Measurements from ENCODE around the gene HES4. TPM values are rescaled to one million over a fixed set of nuclear protein-coding genes. Genes with fewer than 3 reads are reported as not detected.

Gene HES4
- total RNA-seq, 1 donor from 2014 or later, result 75.0 TPM

- Mint-ChIP-seq H3K36me3 (ENCODE audit: unreplicated experiment) (peaks cover 4% of the 10 kb centered on the region), H3K4me1 (ENCODE audit: unreplicated experiment) (peaks cover 13% of the 10 kb centered on the region), H3K27me3 (ENCODE audit: unreplicated experiment) (no peaks in the 10 kb centered on the region), H3K9me3 (ENCODE audit: unreplicated experiment) (no peaks in the 10 kb centered on the region), H3K27ac (ENCODE audit: unreplicated experiment) (peak within 1 kb of the TSS; percentile 62), H3K4me3 (ENCODE audit: unreplicated experiment) (peak within 1 kb of the TSS; percentile 73)
- DNase-seq (ENCODE audit: extremely low spot score, unreplicated experiment), result peak; percentile 90
- TF ChIP-seq, protein P1, sequence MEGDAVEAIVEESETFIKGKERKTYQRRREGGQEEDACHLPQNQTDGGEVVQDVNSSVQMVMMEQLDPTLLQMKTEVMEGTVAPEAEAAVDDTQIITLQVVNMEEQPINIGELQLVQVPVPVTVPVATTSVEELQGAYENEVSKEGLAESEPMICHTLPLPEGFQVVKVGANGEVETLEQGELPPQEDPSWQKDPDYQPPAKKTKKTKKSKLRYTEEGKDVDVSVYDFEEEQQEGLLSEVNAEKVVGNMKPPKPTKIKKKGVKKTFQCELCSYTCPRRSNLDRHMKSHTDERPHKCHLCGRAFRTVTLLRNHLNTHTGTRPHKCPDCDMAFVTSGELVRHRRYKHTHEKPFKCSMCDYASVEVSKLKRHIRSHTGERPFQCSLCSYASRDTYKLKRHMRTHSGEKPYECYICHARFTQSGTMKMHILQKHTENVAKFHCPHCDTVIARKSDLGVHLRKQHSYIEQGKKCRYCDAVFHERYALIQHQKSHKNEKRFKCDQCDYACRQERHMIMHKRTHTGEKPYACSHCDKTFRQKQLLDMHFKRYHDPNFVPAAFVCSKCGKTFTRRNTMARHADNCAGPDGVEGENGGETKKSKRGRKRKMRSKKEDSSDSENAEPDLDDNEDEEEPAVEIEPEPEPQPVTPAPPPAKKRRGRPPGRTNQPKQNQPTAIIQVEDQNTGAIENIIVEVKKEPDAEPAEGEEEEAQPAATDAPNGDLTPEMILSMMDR (IDR thresholded peaks at IDR 0.05), result no peak
These were observed 39.4 kb downstream of the HES4 start, which contains the start of gene KLHL17 for GRCh38 chr1:960363-961131. Gene KLHL17 (plus strand): TSS chr1:960584. CDS start chr1:960694, 110 bp downstream.

- DNase-seq (ENCODE audit: extremely low spot score, unreplicated experiment), result no peak
- TF ChIP-seq, protein P1 (IDR thresholded peaks at IDR 0.05), result no peak
- Mint-ChIP-seq H3K36me3 (ENCODE audit: unreplicated experiment) (peaks cover 10% of the 10 kb centered on the region), H3K27ac (ENCODE audit: unreplicated experiment) (peak overlapping the region; percentile 62), H3K4me1 (ENCODE audit: unreplicated experiment) (peaks cover 13% of the 10 kb centered on the region), H3K4me3 (ENCODE audit: unreplicated experiment) (peak overlapping the region; percentile 73), H3K27me3 (ENCODE audit: unreplicated experiment) (no peaks in the 10 kb centered on the region), H3K9me3 (ENCODE audit: unreplicated experiment) (no peaks in the 10 kb centered on the region)
These were observed 40.0 kb downstream of the HES4 start for GRCh38 chr1:959731-960362.

GRCh38 chr1:958823-959730 lies 40.8 kb downstream of the HES4 start, which contains the start of gene NOC2L:
Gene NOC2L (minus strand): TSS chr1:959256. CDS start chr1:959240, 16 bp downstream.
- TF ChIP-seq, protein P1 (IDR thresholded peaks at IDR 0.05), result no peak
- Mint-ChIP-seq H3K9me3 (ENCODE audit: unreplicated experiment) (no peaks in the 10 kb centered on the region), H3K4me3 (ENCODE audit: unreplicated experiment) (peak within 1 kb of the TSS; percentile 89), H3K36me3 (ENCODE audit: unreplicated experiment) (peaks cover 16% of the 10 kb centered on the region), H3K4me1 (ENCODE audit: unreplicated experiment) (peaks cover 13% of the 10 kb centered on the region), H3K27ac (ENCODE audit: unreplicated experiment) (peak within 1 kb of the TSS; percentile 62), H3K27me3 (ENCODE audit: unreplicated experiment) (no peaks in the 10 kb centered on the region)
- peak; percentile 98 for DNase-seq (ENCODE audit: extremely low spot score, unreplicated experiment)

DNA sequence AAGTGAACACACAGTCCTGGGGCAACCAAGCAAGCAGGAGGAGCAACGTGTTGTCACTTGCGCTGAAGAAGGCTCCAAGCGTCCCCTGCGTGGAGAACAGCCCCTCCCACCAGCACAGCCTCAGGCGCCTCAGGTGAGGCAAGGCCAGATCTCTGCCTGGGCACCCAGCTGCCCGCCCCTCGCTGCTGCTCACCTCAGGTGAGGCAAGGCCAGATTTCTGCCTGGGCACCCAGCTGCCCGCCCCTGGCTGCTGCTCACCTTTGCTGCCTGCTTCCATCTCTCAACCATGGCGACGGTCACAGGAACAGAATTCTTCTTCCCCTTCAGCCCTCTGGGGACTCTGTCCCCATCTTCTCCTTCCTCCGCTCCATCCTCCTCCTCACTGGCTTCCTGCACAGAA lies 43.3 kb downstream of the HES4 start:
- Mint-ChIP-seq H3K27ac (ENCODE audit: unreplicated experiment) (no peak overlapping the region), H3K36me3 (ENCODE audit: unreplicated experiment) (peaks cover 20% of the 10 kb centered on the region), H3K27me3 (ENCODE audit: unreplicated experiment) (no peaks in the 10 kb centered on the region), H3K9me3 (ENCODE audit: unreplicated experiment) (no peaks in the 10 kb centered on the region), H3K4me3 (ENCODE audit: unreplicated experiment) (no peak overlapping the region), H3K4me1 (ENCODE audit: unreplicated experiment) (peaks cover 13% of the 10 kb centered on the region)
- TF ChIP-seq, protein P1 (IDR thresholded peaks at IDR 0.05), result no peak
- DNase-seq (ENCODE audit: extremely low spot score, unreplicated experiment), result no peak
